GM12878 (cell line): ENCODE results near the gene KCNA2. TPM values are rescaled to one million over a fixed set of nuclear protein-coding genes. Genes with fewer than 3 reads are reported as not detected.

ENCODE experiments used
- ATAC-seq: fragments of 200-7000 bp; cut with Tn5 transposase; 3 replicates; pipeline ENCODE4 v1.9.1; 2020; ENCODE audit warnings: mild to moderate bottlenecking, moderate library complexity
- BruUV-seq: library from RNA; stranded (reverse); fragments of 400-500 nt; replicated peaks from 2 replicates; lab custom pipeline; 2021; lab: Mats Ljungman, UMichigan
- CTCF ChIA-PET: fragments of 300-600 bp; sonication (Branson Sonifier 250); formaldehyde crosslinking; extraction: SDS; loops from one replicate; lab custom pipeline; 2021; ENCODE audit warnings: inconsistent platforms; lab: Yijun Ruan, JAX
- POLR2A ChIA-PET: fragments of 350-600 bp; formaldehyde crosslinking; extraction: SDS; loops from one replicate; lab custom pipeline; 2021; ENCODE audit warnings: inconsistent platforms; lab: Charles Lee
- RAD21 ChIA-PET: fragments of 300-600 bp; sonication (Branson Sonifier 250); formaldehyde crosslinking; loops from one replicate; lab custom pipeline; 2023; ENCODE audit warnings: antibody characterized with exemption; ENCODE audit not compliant: unreplicated experiment; lab: Charles Lee
- SMC1A ChIA-PET: fragments of 300-600 bp; sonication (Branson Sonifier 250); formaldehyde crosslinking; loops from one replicate; lab custom pipeline; 2023; ENCODE audit not compliant: unreplicated experiment, uncharacterized antibody; lab: Charles Lee
- DNase-seq: peaks from one replicate; pipeline ENCODE4 v3.0.0-alpha.2; 2011; ENCODE audit warnings: low read depth, low spot score
- FAIRE-seq: peaks from 3 replicates; lab custom pipeline; 2011; peaks lifted over from hg19 to GRCh38; lab: Jason Lieb, UNC
- H2AFZ ChIP-seq: 2 replicates; pipeline ENCODE4 v1.6.0; 2011; ENCODE audit warnings: low read depth, low read length, control low read depth; ENCODE audit not compliant: control insufficient read depth
- H3K27ac ChIP-seq: 2 replicates; pipeline ENCODE4 v1.5.1; 2011; ENCODE audit warnings: control low read depth; ENCODE audit not compliant: control insufficient read depth, insufficient read depth
- H3K27me3 ChIP-seq, 2 experiments: replicated peaks in 1 of 2; 2 replicates each; pipeline versions ENCODE4 v1.6.0 to v1.6.1; 2011; ENCODE audit warnings: low read length in 1 of 2; ENCODE audit not compliant: control insufficient read depth in 2 of 2, insufficient read depth in 2 of 2
- H3K36me3 ChIP-seq, 2 experiments: 2 replicates each; pipeline ENCODE4 v1.5.1; 2011; ENCODE audit warnings: low read length in 1 of 2; ENCODE audit not compliant: control insufficient read depth in 2 of 2, insufficient read depth in 2 of 2
- H3K4me1 ChIP-seq: 2 replicates; pipeline ENCODE4 v1.6.1; 2011; ENCODE audit warnings: mild to moderate bottlenecking, low read length, moderate library complexity, mixed read lengths; ENCODE audit not compliant: control insufficient read depth, insufficient read depth
- H3K4me2 ChIP-seq: 2 replicates; pipeline ENCODE4 v1.6.0; 2011; ENCODE audit warnings: control low read depth; ENCODE audit not compliant: control insufficient read depth, insufficient read depth
- H3K4me3 ChIP-seq: fragments of 200-600 bp; sonication (generic); 2 replicates; pipeline ENCODE4 v1.5.1; 2016
- H3K79me2 ChIP-seq: 2 replicates; pipeline ENCODE4 v1.6.0; 2011; ENCODE audit warnings: low read length; ENCODE audit not compliant: control insufficient read depth, insufficient read depth
- H3K9ac ChIP-seq: 2 replicates; pipeline ENCODE4 v1.8.0; 2011; ENCODE audit warnings: low read length, control low read depth, mixed read lengths; ENCODE audit not compliant: control insufficient read depth, insufficient read depth
- H3K9me3 ChIP-seq: replicated peaks from 3 replicates; pipeline ENCODE4 v1.5.1; 2011; ENCODE audit warnings: mild to moderate bottlenecking, low read length; ENCODE audit not compliant: control insufficient read depth, insufficient read depth
- H4K20me1 ChIP-seq: 2 replicates; pipeline ENCODE4 v1.6.0; 2011; ENCODE audit not compliant: control insufficient read depth, insufficient read depth
- CBFB ChIP-seq: IDR thresholded peaks from 2 replicates; pipeline ENCODE4 v1.6.1; 2016; ENCODE audit warnings: antibody characterized with exemption, low read depth
- E4F1 ChIP-seq: fragments of 450-650 bp; IDR thresholded peaks from 2 replicates; pipeline ENCODE4 v1.6.1; 2018; ENCODE audit warnings: borderline replicate concordance, mild to moderate bottlenecking; ENCODE audit not compliant: partially characterized antibody
- EP300 ChIP-seq, 2 experiments: fragments of 150-350 bp in 1 of 2; IDR thresholded peaks; 2 replicates each; pipeline ENCODE4 v1.6.1; 2011 to 2012; ENCODE audit warnings: low read depth in 2 of 2, low read length in 2 of 2, borderline replicate concordance in 1 of 2, improper control_type of control experiment in 1 of 2, inconsistent platforms in 1 of 2; ENCODE audit not compliant: control insufficient read depth in 1 of 2
- RFX5 ChIP-seq: IDR thresholded peaks from 2 replicates; pipeline ENCODE4 v1.6.1; 2011; ENCODE audit warnings: low read depth, low read length, improper control_type of control experiment
- SPI1 ChIP-seq: IDR thresholded peaks from 2 replicates; pipeline ENCODE4 v1.6.1; 2011; ENCODE audit warnings: low read depth, mild to moderate bottlenecking, low read length, moderate library complexity, borderline replicate concordance; ENCODE audit not compliant: insufficient read depth
- SUPT20H ChIP-seq: IDR thresholded peaks from 2 replicates; pipeline ENCODE4 v1.6.1; 2011; ENCODE audit warnings: low read depth, mild to moderate bottlenecking, low read length, moderate library complexity, borderline replicate concordance; ENCODE audit not compliant: control insufficient read depth
- TARDBP ChIP-seq: IDR thresholded peaks from 2 replicates; pipeline ENCODE4 v1.6.1; 2016; ENCODE audit warnings: borderline replicate concordance
- TCF3 ChIP-seq: IDR thresholded peaks from 2 replicates; pipeline ENCODE4 v1.6.1; 2012; ENCODE audit warnings: low read depth, mild to moderate bottlenecking, low read length, borderline replicate concordance; ENCODE audit not compliant: insufficient read depth
- WGBS: methylation state at CpG from one replicate; pipeline ENCODE4 v1.1.6; 2016; ENCODE audit warnings: low lambda C conversion rate; ENCODE audit not compliant: insufficient replicate concordance, insufficient coverage; ENCODE audit errors: missing lambda C conversion rate; 5-methylcytosine and 5-hydroxymethylcytosine counted together
- in situ Hi-C: fragments of 300-500 bp; cut with MboI; formaldehyde crosslinking; loops from 9 replicates; pipeline ENCODE4 v1.14.3; 2018; ENCODE audit warnings: mixed read lengths
- intact Hi-C: fragments of 100-400 bp; cut with micrococcal nuclease; formaldehyde crosslinking; loops from one replicate; pipeline ENCODE4 v1.14.2; 2022; ENCODE audit not compliant: unreplicated experiment
- polyA plus RNA-seq, 11 experiments: library from polyadenylated mRNA; depleted of rRNA in 4 of 11; unstranded in 6 of 11; stranded (reverse) in 5 of 11; fragments of >200 nt; fragmentation: Nextera tagmentation in 4 of 11; fragmentation: Illumina TruSeq in 1 of 11; extraction: Ambion mirVana in 4 of 11; extraction: Trizol in 1 of 11; gene quantifications; 1 replicate in 1 of 11; 2 replicates in 10 of 11; pipeline versions ENCODE4 v1.2.1 to v1.2.3, GENCODE V29; 2011 to 2016; ENCODE audit warnings: inconsistent platforms in 2 of 11, missing spikeins in 2 of 11, low read depth in 1 of 11
- total RNA-seq, 4 experiments: library from RNA; depleted of rRNA in 3 of 4; stranded (reverse); fragments of >200 nt in 3 of 4; fragmentation: Illumina TruSeq in 1 of 4; extraction: Trizol in 1 of 4; gene quantifications; 2 replicates each; pipeline versions ENCODE4 v1.2.1 to v1.2.3, GENCODE V29; 2013 to 2021

The KCNA2 gene
- total and polyA plus RNA-seq, 10 of the 15 experiments (the other 5 are each of a cell fraction or from before 2014, with no cell fraction given): 0.02 to 0.56 (median 0.10) TPM; not detected in 2

GRCh38 chr1:110597966-110598365 is 8.2 kb downstream of the KCNA2 start:
- Histone ChIP-seq H2AFZ (no peak overlapping the region), H4K20me1 (no peaks in the 10 kb centered on the region), H3K4me3 (no peak overlapping the region), H3K36me3 (no peaks in the 10 kb centered on the region), H3K79me2 (no peaks in the 10 kb centered on the region), H3K4me1 (peaks cover 10% of the 10 kb centered on the region), H3K9ac (no peak overlapping the region), H3K4me2 (no peak overlapping the region), H3K27me3 (no peaks in the 10 kb centered on the region; a peak in 1 of 4 replicates), H3K27ac (no peak overlapping the region), H3K9me3 (no peaks in the 10 kb centered on the region)
- 65% methylated on average over 5 of the region's 5 CpGs for WGBS
- in situ Hi-C loops: no loop called here
- SMC1A ChIA-PET: interaction anchor here (0.8 kb wide), 1 partner anchor 10 kb away, joined by 3 read pairs; no protein-coding TSS in a partner anchor
- no TSS peak for BruUV-seq
- intact Hi-C loops: no loop called here
- RAD21 ChIA-PET: no interaction called here
- ATAC-seq (no peak), DNase-seq (no peak), FAIRE-seq (no peak)
- CTCF ChIA-PET: interaction anchor here (1.6 kb wide), 1 partner anchor 102 kb away, joined by 4 read pairs; no protein-coding TSS in a partner anchor
- POLR2A ChIA-PET: no interaction called here
- no peak for TF ChIP-seq TARDBP
- no peak for TF ChIP-seq E4F1
- no peak for TF ChIP-seq SPI1
- no peak for TF ChIP-seq RFX5

GRCh38 chr1:110596312-110596711 is 9.8 kb downstream of the KCNA2 start:
- SMC1A ChIA-PET: no interaction called here
- Histone ChIP-seq H4K20me1 (no peaks in the 10 kb centered on the region), H3K9me3 (no peaks in the 10 kb centered on the region), H3K4me3 (no peak overlapping the region), H3K4me2 (no peak overlapping the region), H3K36me3 (no peaks in the 10 kb centered on the region), H3K79me2 (no peaks in the 10 kb centered on the region), H3K9ac (no peak overlapping the region), H3K27me3 (no peaks in the 10 kb centered on the region; a peak in 1 of 4 replicates), H3K27ac (no peak overlapping the region), H2AFZ (no peak overlapping the region), H3K4me1 (peaks cover 10% of the 10 kb centered on the region)
- ATAC-seq: no peak
- intact Hi-C loops: no loop called here
- no peak for TF ChIP-seq EP300 (IDR thresholded peaks at IDR 0.05; ENCODE audit: borderline replicate concordance in 1 of 2, control insufficient read depth in 1 of 2, low read depth in 2 of 2, low read length in 2 of 2)
- TF ChIP-seq SUPT20H: no peak
- TF ChIP-seq TCF3: no peak
- TF ChIP-seq CBFB: no peak
- 3% methylated on average over 2 of the region's 2 CpGs for WGBS
- BruUV-seq: no TSS peak
- CTCF ChIA-PET: interaction anchor here (1.4 kb wide), 1 partner anchor 184 kb away, joined by 3 read pairs; no protein-coding TSS in a partner anchor
- FAIRE-seq: no peak
- DNase-seq: no peak
- in situ Hi-C loops: no loop called here
- POLR2A ChIA-PET: no interaction called here
- RAD21 ChIA-PET: no interaction called here
